Activated CD8-positive, alpha-beta memory T cell treated with anti-CD3 and anti-CD28 coated beads, Interleukin-2, amount 10 ng/mL, durations not matched to agents 7 days and 5 days (primary cell): ENCODE results near the gene BCL2L15. TPM values are rescaled to one million over a fixed set of nuclear protein-coding genes. Genes with fewer than 3 reads are reported as not detected.

Source experiments
- total RNA-seq, 2 experiments: library from RNA; stranded (reverse); gene quantifications; one replicate each; pipeline ENCODE4 v1.2.3, GENCODE V29; 2021

BCL2L15 gene
- total RNA-seq, 2 experiments from 2014 or later: 1.2 to 2.1 TPM

Other genes starting within 250 kb of the BCL2L15 start
- 10 to 100 TPM; 27.8 to 30.4 TPM for gene PHTF1, start 128.1 kb downstream of the BCL2L15 start, total RNA-seq
- gene RSBN1, start 75.1 kb downstream of the BCL2L15 start, total RNA-seq: 10 to 100 TPM; 23.7 to 24.9 TPM
- 100 to 1,000 TPM; 112 to 133 TPM for gene PTPN22, start 15.9 kb downstream of the BCL2L15 start, total RNA-seq
- gene AP4B1, start 17.2 kb upstream of the BCL2L15 start, total RNA-seq: 10 to 100 TPM; 57.3 to 61.8 TPM
- 10 to 100 TPM; 19.5 to 21.1 TPM for gene DCLRE1B, start 17.7 kb upstream of the BCL2L15 start, total RNA-seq
- 10 to 100 TPM; 90.4 to 97.9 TPM for gene HIPK1, start 41.7 kb upstream of the BCL2L15 start, total RNA-seq
- gene OLFML3, start 91.9 kb upstream of the BCL2L15 start, total RNA-seq: under 1 TPM; 0.26 to 0.29 TPM